ENCODE measurements around the gene RERE. TPM values are rescaled to one million over a fixed set of nuclear protein-coding genes. Genes with fewer than 3 reads are reported as not detected.

RERE gene
- polyA plus RNA-seq, 1 of the 3 experiments (the other 2 are of a cell fraction) = 8.1 TPM

DNA sequence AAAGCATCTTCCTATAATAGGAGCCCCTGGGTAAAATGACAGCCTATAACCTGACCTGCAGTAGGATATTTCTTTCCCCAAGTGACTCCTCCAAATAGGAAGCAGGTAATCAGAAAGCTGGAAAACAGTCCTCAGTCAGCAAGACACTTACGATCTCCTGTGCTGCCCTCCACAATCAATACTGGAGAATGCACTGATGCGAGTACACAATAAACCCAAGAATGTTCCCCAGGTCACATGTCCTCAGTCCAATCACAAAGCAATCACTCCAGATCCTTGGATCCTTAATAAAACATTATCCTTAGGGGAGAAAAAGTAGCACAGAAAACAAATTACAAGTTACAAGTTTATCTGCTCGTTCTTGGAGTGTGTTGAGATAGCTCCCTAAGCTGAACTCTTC, 266.4 kb downstream of the RERE start:
- H3K9ac ChIP-seq = no peak overlapping the region
- H4K20me1 ChIP-seq (ENCODE audit: insufficient read depth) = no peaks in the 10 kb centered on the region
- no peak overlapping the region for H3K4me2 ChIP-seq
- ChIA-PET CTCF (interaction anchor here (1.3 to 5.9 kb wide), 5 partner anchors 10 to 298 kb away, joined by 3 to 30 read pairs (median 5); no protein-coding TSS in a partner anchor), POLR2A (no interaction called here)
- no peak for DNase-seq
- H3K9me2 ChIP-seq = no peaks in the 10 kb centered on the region
- peaks cover 13% of the 10 kb centered on the region for H3K79me2 ChIP-seq (ENCODE audit: insufficient read depth)
- no peak overlapping the region for H3K4me3 ChIP-seq (ENCODE audit: low read depth in 2 of 2, low read length in 1 of 2)
- TF ChIP-seq RFX5 (IDR thresholded peaks at IDR 0.05; ENCODE audit: low read length) (no peak), RXRA (IDR thresholded peaks at IDR 0.05; ENCODE audit: borderline replicate concordance, low read depth) (no peak), SIN3A (IDR thresholded peaks at IDR 0.05; ENCODE audit: borderline replicate concordance, low read depth, low read length) (no peak), RCOR1 (IDR thresholded peaks at IDR 0.05; ENCODE audit: low read length) (no peak), POLR2AphosphoS5 (IDR thresholded peaks at IDR 0.05; ENCODE audit: low read depth, low read length) (no peak), EP300 (IDR thresholded peaks at IDR 0.05; ENCODE audit: borderline replicate concordance in 1 of 2, low read depth in 1 of 2, low read length in 1 of 2) (no peak), TEAD4 (IDR thresholded peaks at IDR 0.05; ENCODE audit: borderline replicate concordance, insufficient read depth) (no peak), FOXM1 (IDR thresholded peaks at IDR 0.05; ENCODE audit: low read depth) (no peak), TAF1 (IDR thresholded peaks at IDR 0.05; ENCODE audit: borderline replicate concordance, low read depth, low read length) (no peak), JUND (IDR thresholded peaks at IDR 0.05) (no peak)
- TF ChIP-seq, protein P1, sequence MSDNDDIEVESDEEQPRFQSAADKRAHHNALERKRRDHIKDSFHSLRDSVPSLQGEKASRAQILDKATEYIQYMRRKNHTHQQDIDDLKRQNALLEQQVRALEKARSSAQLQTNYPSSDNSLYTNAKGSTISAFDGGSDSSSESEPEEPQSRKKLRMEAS (IDR thresholded peaks at IDR 0.05; ENCODE audit: low read depth) = no peak
- TF ChIP-seq, protein P2, sequence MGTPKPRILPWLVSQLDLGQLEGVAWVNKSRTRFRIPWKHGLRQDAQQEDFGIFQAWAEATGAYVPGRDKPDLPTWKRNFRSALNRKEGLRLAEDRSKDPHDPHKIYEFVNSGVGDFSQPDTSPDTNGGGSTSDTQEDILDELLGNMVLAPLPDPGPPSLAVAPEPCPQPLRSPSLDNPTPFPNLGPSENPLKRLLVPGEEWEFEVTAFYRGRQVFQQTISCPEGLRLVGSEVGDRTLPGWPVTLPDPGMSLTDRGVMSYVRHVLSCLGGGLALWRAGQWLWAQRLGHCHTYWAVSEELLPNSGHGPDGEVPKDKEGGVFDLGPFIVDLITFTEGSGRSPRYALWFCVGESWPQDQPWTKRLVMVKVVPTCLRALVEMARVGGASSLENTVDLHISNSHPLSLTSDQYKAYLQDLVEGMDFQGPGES (IDR thresholded peaks at IDR 0.05; ENCODE audit: low read depth, low read length) = no peak
- H3K27ac ChIP-seq (ENCODE audit: low read depth in 2 of 2, low read length in 1 of 2) = no peak overlapping the region
- no peaks in the 10 kb centered on the region for H3K9me3 ChIP-seq
- 83% methylated on average over 3 of the region's 3 CpGs for WGBS (ENCODE audit: low lambda C conversion rate)
- peaks cover 0 to 4% of the 10 kb centered on the region in 2 experiments for H3K36me3 ChIP-seq (replicated peaks in 1 of 2; ENCODE audit: control insufficient read depth in 1 of 2, insufficient read depth in 2 of 2, low read length in 1 of 2)
- peaks cover 0 to 2% of the 10 kb centered on the region in 2 experiments; a peak in 2 of 4 replicates for H3K4me1 ChIP-seq (ENCODE audit: control insufficient read depth in 1 of 2, insufficient read depth in 2 of 2, low read depth in 1 of 2, low read length in 1 of 2)
- H2AFZ ChIP-seq (ENCODE audit: low read depth) = no peak overlapping the region
- no peaks in the 10 kb centered on the region for H3K27me3 ChIP-seq (ENCODE audit: insufficient read depth)
- H3F3A ChIP-seq (replicated peaks; ENCODE audit: insufficient read depth) = peaks cover 7% of the 10 kb centered on the region

DNA sequence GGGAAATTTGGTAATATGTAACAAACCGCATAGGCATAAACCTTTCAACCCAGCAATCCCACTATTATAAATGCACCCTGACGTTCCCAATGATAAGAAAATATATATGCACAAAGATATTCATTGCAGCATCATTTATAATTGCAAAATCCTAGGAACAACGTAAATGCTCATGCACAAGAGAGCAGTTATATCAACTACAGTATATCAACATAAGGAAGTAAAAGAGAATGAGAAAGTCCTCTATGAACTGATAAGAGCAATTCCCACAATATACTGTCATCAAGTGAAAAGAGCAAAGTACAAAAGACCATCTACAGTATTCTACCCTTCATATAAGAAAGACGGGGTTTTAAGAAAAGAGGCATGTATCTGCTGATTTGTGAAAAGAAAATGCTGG, 269.6 kb downstream of the RERE start:
- Histone ChIP-seq H3K4me3 (ENCODE audit: low read depth in 2 of 2, low read length in 1 of 2) (no peak overlapping the region), H3K4me1 (ENCODE audit: control insufficient read depth in 1 of 2, insufficient read depth in 2 of 2, low read depth in 1 of 2, low read length in 1 of 2) (peaks cover 0 to 2% of the 10 kb centered on the region in 2 experiments; a peak in 3 of 4 replicates), H3K9me2 (no peaks in the 10 kb centered on the region), H2AFZ (ENCODE audit: low read depth) (no peak overlapping the region), H3K4me2 (no peak overlapping the region), H3K36me3 (replicated peaks in 1 of 2; ENCODE audit: control insufficient read depth in 1 of 2, insufficient read depth in 2 of 2, low read length in 1 of 2) (peaks cover 11 to 23% of the 10 kb centered on the region in 2 experiments), H3K27me3 (ENCODE audit: insufficient read depth) (no peaks in the 10 kb centered on the region), H3K9me3 (peaks cover 11% of the 10 kb centered on the region), H3K9ac (no peak overlapping the region), H3K27ac (ENCODE audit: low read depth in 2 of 2, low read length in 1 of 2) (no peak overlapping the region), H3K79me2 (ENCODE audit: insufficient read depth) (peaks cover 9% of the 10 kb centered on the region), H4K20me1 (ENCODE audit: insufficient read depth) (no peaks in the 10 kb centered on the region), H3F3A (replicated peaks; ENCODE audit: insufficient read depth) (no peaks in the 10 kb centered on the region)
- ChIA-PET POLR2A (no interaction called here), CTCF (interaction anchor here (1.2 to 5.9 kb wide), 2 partner anchors 13 to 301 kb away, joined by 3 to 30 read pairs; no protein-coding TSS in a partner anchor)
- no peak for DNase-seq
- WGBS (ENCODE audit: low lambda C conversion rate) = 95% methylated on average over 4 of the region's 4 CpGs
- TF ChIP-seq EZH2phosphoT487 (IDR thresholded peaks at IDR 0.05; ENCODE audit: borderline replicate concordance, low read depth) (no peak), RAD21 (IDR thresholded peaks at IDR 0.05; ENCODE audit: low read length) (no peak), YY1 (IDR thresholded peaks at IDR 0.05; ENCODE audit: low read depth) (no peak), RCOR1 (IDR thresholded peaks at IDR 0.05; ENCODE audit: low read length) (no peak), RFX5 (IDR thresholded peaks at IDR 0.05; ENCODE audit: low read length) (no peak), EP300 (IDR thresholded peaks at IDR 0.05; ENCODE audit: borderline replicate concordance in 1 of 2, low read depth in 1 of 2, low read length in 1 of 2) (no peak), GATA2 (CRISPR knock-in tag; IDR thresholded peaks at IDR 0.05) (no peak), TCF12 (IDR thresholded peaks at IDR 0.05) (no peak), SMC3 (IDR thresholded peaks at IDR 0.05; ENCODE audit: low read depth, low read length) (no peak), CHD2 (IDR thresholded peaks at IDR 0.05; ENCODE audit: low read length, partially characterized antibody) (no peak)
- TF ChIP-seq, protein P3, sequence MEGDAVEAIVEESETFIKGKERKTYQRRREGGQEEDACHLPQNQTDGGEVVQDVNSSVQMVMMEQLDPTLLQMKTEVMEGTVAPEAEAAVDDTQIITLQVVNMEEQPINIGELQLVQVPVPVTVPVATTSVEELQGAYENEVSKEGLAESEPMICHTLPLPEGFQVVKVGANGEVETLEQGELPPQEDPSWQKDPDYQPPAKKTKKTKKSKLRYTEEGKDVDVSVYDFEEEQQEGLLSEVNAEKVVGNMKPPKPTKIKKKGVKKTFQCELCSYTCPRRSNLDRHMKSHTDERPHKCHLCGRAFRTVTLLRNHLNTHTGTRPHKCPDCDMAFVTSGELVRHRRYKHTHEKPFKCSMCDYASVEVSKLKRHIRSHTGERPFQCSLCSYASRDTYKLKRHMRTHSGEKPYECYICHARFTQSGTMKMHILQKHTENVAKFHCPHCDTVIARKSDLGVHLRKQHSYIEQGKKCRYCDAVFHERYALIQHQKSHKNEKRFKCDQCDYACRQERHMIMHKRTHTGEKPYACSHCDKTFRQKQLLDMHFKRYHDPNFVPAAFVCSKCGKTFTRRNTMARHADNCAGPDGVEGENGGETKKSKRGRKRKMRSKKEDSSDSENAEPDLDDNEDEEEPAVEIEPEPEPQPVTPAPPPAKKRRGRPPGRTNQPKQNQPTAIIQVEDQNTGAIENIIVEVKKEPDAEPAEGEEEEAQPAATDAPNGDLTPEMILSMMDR (IDR thresholded peaks at IDR 0.05) = no peak
- TF ChIP-seq, protein P4, sequence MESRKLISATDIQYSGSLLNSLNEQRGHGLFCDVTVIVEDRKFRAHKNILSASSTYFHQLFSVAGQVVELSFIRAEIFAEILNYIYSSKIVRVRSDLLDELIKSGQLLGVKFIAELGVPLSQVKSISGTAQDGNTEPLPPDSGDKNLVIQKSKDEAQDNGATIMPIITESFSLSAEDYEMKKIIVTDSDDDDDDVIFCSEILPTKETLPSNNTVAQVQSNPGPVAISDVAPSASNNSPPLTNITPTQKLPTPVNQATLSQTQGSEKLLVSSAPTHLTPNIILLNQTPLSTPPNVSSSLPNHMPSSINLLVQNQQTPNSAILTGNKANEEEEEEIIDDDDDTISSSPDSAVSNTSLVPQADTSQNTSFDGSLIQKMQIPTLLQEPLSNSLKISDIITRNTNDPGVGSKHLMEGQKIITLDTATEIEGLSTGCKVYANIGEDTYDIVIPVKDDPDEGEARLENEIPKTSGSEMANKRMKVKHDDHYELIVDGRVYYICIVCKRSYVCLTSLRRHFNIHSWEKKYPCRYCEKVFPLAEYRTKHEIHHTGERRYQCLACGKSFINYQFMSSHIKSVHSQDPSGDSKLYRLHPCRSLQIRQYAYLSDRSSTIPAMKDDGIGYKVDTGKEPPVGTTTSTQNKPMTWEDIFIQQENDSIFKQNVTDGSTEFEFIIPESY (IDR thresholded peaks at IDR 0.05; ENCODE audit: borderline replicate concordance, low read depth) = no peak
- TF ChIP-seq, protein P5, sequence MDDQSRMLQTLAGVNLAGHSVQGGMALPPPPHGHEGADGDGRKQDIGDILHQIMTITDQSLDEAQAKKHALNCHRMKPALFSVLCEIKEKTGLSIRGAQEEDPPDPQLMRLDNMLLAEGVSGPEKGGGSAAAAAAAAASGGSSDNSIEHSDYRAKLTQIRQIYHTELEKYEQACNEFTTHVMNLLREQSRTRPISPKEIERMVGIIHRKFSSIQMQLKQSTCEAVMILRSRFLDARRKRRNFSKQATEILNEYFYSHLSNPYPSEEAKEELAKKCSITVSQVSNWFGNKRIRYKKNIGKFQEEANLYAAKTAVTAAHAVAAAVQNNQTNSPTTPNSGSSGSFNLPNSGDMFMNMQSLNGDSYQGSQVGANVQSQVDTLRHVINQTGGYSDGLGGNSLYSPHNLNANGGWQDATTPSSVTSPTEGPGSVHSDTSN (IDR thresholded peaks at IDR 0.05) = no peak

Data from SK-N-SH (cell line).